Trophoblast cell (in vitro differentiated cells and primary cell): ENCODE data around the gene DDAH2.
A peak's percentile ranks its signal among the peaks of the same experiment; 100 is the strongest.

Experiments used
- DNase-seq, 2 donors: peaks; one replicate each; pipeline ENCODE4 v3.0.0-alpha.2; 2016
- H2AFZ ChIP-seq: 2 replicates; pipeline ENCODE4 v1.6.1; 2013; ENCODE audit warnings: low read length, moderate library complexity, mild to moderate bottlenecking; ENCODE audit not compliant: insufficient read depth, poor library complexity
- H2AK5ac ChIP-seq: 2 replicates; pipeline ENCODE4 v1.6.1; 2013; ENCODE audit warnings: mild to moderate bottlenecking, low read length
- H2BK120ac ChIP-seq: 2 replicates; pipeline ENCODE4 v1.6.1; 2013; ENCODE audit warnings: low read length, mild to moderate bottlenecking, moderate library complexity; ENCODE audit not compliant: insufficient read depth, poor library complexity
- H2BK12ac ChIP-seq: 2 replicates; pipeline ENCODE4 v1.6.1; 2013; ENCODE audit warnings: mild to moderate bottlenecking, low read length, moderate library complexity
- H2BK5ac ChIP-seq: 2 replicates; pipeline ENCODE4 v1.6.1; 2013; ENCODE audit warnings: low read length, low read depth, moderate library complexity, mild to moderate bottlenecking; ENCODE audit not compliant: poor library complexity
- H3K14ac ChIP-seq: 2 replicates; pipeline ENCODE4 v1.6.1; 2013; ENCODE audit warnings: mild to moderate bottlenecking, low read length
- H3K18ac ChIP-seq: 2 replicates; pipeline ENCODE4 v1.6.1; 2013; ENCODE audit warnings: mild to moderate bottlenecking, low read length
- H3K23ac ChIP-seq: 2 replicates; pipeline ENCODE4 v1.6.1; 2013; ENCODE audit warnings: low read length
- H3K27ac ChIP-seq: 2 replicates; pipeline ENCODE4 v1.5.1; 2013; ENCODE audit warnings: low read depth, mild to moderate bottlenecking, inconsistent platforms, low read length, moderate library complexity
- H3K27me3 ChIP-seq: 2 replicates; pipeline ENCODE4 v1.6.1; 2013; ENCODE audit warnings: inconsistent platforms, mild to moderate bottlenecking, low read length, moderate library complexity; ENCODE audit not compliant: insufficient read depth
- H3K36me3 ChIP-seq, 2 experiments: 1 replicate in 1 of 2; 2 replicates in 1 of 2; pipeline ENCODE4 v1.6.1; 2013; ENCODE audit warnings: low read length in 2 of 2, mild to moderate bottlenecking in 2 of 2, moderate library complexity in 1 of 2; ENCODE audit not compliant: insufficient read depth in 2 of 2, control insufficient read depth in 1 of 2
- H3K4ac ChIP-seq: 2 replicates; pipeline ENCODE4 v1.6.1; 2013; ENCODE audit warnings: low read depth, mild to moderate bottlenecking, low read length, moderate library complexity
- H3K4me1 ChIP-seq, 2 experiments: 1 replicate in 1 of 2; 2 replicates in 1 of 2; pipeline ENCODE4 v1.6.1; 2013; ENCODE audit warnings: low read length in 2 of 2, mild to moderate bottlenecking in 2 of 2, moderate library complexity in 1 of 2; ENCODE audit not compliant: insufficient read depth in 2 of 2, control insufficient read depth in 1 of 2
- H3K4me2 ChIP-seq: 2 replicates; pipeline ENCODE4 v1.6.1; 2013; ENCODE audit warnings: inconsistent platforms, mild to moderate bottlenecking, low read length, moderate library complexity
- H3K4me3 ChIP-seq: 2 replicates; pipeline ENCODE4 v1.5.1; 2013; ENCODE audit warnings: mild to moderate bottlenecking, low read depth, low read length, inconsistent platforms
- H3K79me1 ChIP-seq: one replicate; pipeline ENCODE4 v1.6.1; 2013; ENCODE audit warnings: low read length
- H3K79me2 ChIP-seq: 2 replicates; pipeline ENCODE4 v1.6.1; 2013; ENCODE audit warnings: low read length, mild to moderate bottlenecking; ENCODE audit not compliant: control insufficient read depth, insufficient read depth, poor library complexity
- H3K9ac ChIP-seq: 2 replicates; pipeline ENCODE4 v1.6.1; 2013; ENCODE audit warnings: mild to moderate bottlenecking, low read length
- H3K9me3 ChIP-seq: 2 replicates; pipeline ENCODE4 v1.6.1; 2013; ENCODE audit warnings: low read depth, mild to moderate bottlenecking, control low read depth, inconsistent platforms, low read length; ENCODE audit not compliant: insufficient read depth
- H4K12ac ChIP-seq: 2 replicates; pipeline ENCODE4 v1.6.1; 2013; ENCODE audit warnings: low read depth, mild to moderate bottlenecking, low read length, moderate library complexity
- H4K8ac ChIP-seq: 2 replicates; pipeline ENCODE4 v1.6.1; 2013; ENCODE audit warnings: low read depth, mild to moderate bottlenecking, low read length, moderate library complexity
- H4K91ac ChIP-seq: one replicate; pipeline ENCODE4 v1.6.1; 2013; ENCODE audit warnings: low read depth, mild to moderate bottlenecking, low read length, moderate library complexity
- WGBS: extraction: QIAGEN DNeasy Blood & Tissue Kit; methylation state at CpG from one replicate; pipeline ENCODE4 v1.1.7; 2013; ENCODE audit warnings: missing lambda C conversion rate; ENCODE audit not compliant: insufficient read length, insufficient coverage; ENCODE audit errors: extremely low coverage; 5-methylcytosine and 5-hydroxymethylcytosine counted together

Gene DDAH2

GRCh38 chr6:31707701-31708100 lies 21.4 kb downstream of the DDAH2 start:
- Histone ChIP-seq H3K4me2 (no peak overlapping the region), H3K9ac (no peak overlapping the region), H3K4ac (no peak overlapping the region), H4K8ac (no peak overlapping the region), H2BK5ac (no peak overlapping the region), H2AK5ac (no peak overlapping the region), H2AFZ (no peak overlapping the region), H3K18ac (no peak overlapping the region), H3K27ac (no peak overlapping the region), H3K23ac (no peak overlapping the region), H2BK12ac (no peak overlapping the region), H3K14ac (no peak overlapping the region), H3K79me1 (peaks cover 4% of the 10 kb centered on the region), H4K12ac (no peak overlapping the region), H3K36me3 (no peaks in the 10 kb centered on the region), H3K9me3 (peaks cover 2% of the 10 kb centered on the region), H3K79me2 (peaks cover 1% of the 10 kb centered on the region), H3K4me1 (no peaks in the 10 kb centered on the region), H3K4me3 (no peak overlapping the region), H4K91ac (no peak overlapping the region), H2BK120ac (no peak overlapping the region), H3K27me3 (no peaks in the 10 kb centered on the region)
- WGBS, result no CpG with 5 or more reads among the region's 10 CpGs
- no peak for DNase-seq

GRCh38 chr6:31706599-31706998 lies 22.5 kb downstream of the DDAH2 start, which contains the start of gene LY6G6F:
LY6G6F (plus strand) TSS chr6:31706866; CDS start chr6:31706907, 41 bp downstream.
- WGBS, result no CpG with 5 or more reads among the region's 3 CpGs

GRCh38 chr6:31705931-31706330 lies 23.2 kb downstream of the DDAH2 start:
- H3K9me3 ChIP-seq, result peaks cover 2% of the 10 kb centered on the region
- no peak overlapping the region for H4K91ac ChIP-seq
- no peak overlapping the region for H2AK5ac ChIP-seq
- no peak for DNase-seq
- H2AFZ ChIP-seq, result no peak overlapping the region
- no peak overlapping the region for H3K27ac ChIP-seq
- H3K23ac ChIP-seq, result no peak overlapping the region
- H3K79me1 ChIP-seq, result peaks cover 6% of the 10 kb centered on the region
- H3K4me1 ChIP-seq, result peaks cover 6 to 8% of the 10 kb centered on the region in 2 experiments
- WGBS, result no CpG with 5 or more reads among the region's 6 CpGs
- H3K9ac ChIP-seq, result no peak overlapping the region
- no peak overlapping the region for H3K4ac ChIP-seq
- H3K79me2 ChIP-seq, result peaks cover 6% of the 10 kb centered on the region
- no peak overlapping the region for H4K8ac ChIP-seq
- no peak overlapping the region for H4K12ac ChIP-seq
- H3K4me3 ChIP-seq, result no peak overlapping the region
- H2BK5ac ChIP-seq, result no peak overlapping the region
- no peak overlapping the region for H2BK120ac ChIP-seq
- H3K36me3 ChIP-seq, result peaks cover 1 to 2% of the 10 kb centered on the region in 2 experiments
- no peak overlapping the region for H3K4me2 ChIP-seq
- H3K14ac ChIP-seq, result no peak overlapping the region
- H3K27me3 ChIP-seq, result no peaks in the 10 kb centered on the region
- H2BK12ac ChIP-seq, result no peak overlapping the region
- no peak overlapping the region for H3K18ac ChIP-seq

More at GRCh38 chr6:31706599-31706998, 22.5 kb downstream of the DDAH2 start, which contains the start of gene LY6G6F:
- no peak within 1 kb of the TSS for H4K91ac ChIP-seq
- H2BK120ac ChIP-seq, result no peak within 1 kb of the TSS
- DNase-seq, result no peak
- H3K27ac ChIP-seq, result no peak within 1 kb of the TSS
- H2AFZ ChIP-seq, result no peak within 1 kb of the TSS
- no peaks in the 10 kb centered on the region for H3K36me3 ChIP-seq
- peaks cover 6% of the 10 kb centered on the region for H3K79me1 ChIP-seq
- H3K4me3 ChIP-seq, result no peak within 1 kb of the TSS
- no peak within 1 kb of the TSS for H3K18ac ChIP-seq
- H3K4ac ChIP-seq, result no peak within 1 kb of the TSS
- no peak within 1 kb of the TSS for H3K4me2 ChIP-seq
- H3K27me3 ChIP-seq, result no peaks in the 10 kb centered on the region
- peaks cover 5 to 7% of the 10 kb centered on the region in 2 experiments for H3K4me1 ChIP-seq
- no peak within 1 kb of the TSS for H3K23ac ChIP-seq
- no peak within 1 kb of the TSS for H2AK5ac ChIP-seq
- no peak within 1 kb of the TSS for H3K14ac ChIP-seq
- peaks cover 2% of the 10 kb centered on the region for H3K9me3 ChIP-seq
- H2BK5ac ChIP-seq, result no peak within 1 kb of the TSS
- H2BK12ac ChIP-seq, result no peak within 1 kb of the TSS
- H3K9ac ChIP-seq, result no peak within 1 kb of the TSS
- H4K8ac ChIP-seq, result no peak within 1 kb of the TSS
- H3K79me2 ChIP-seq, result peaks cover 6% of the 10 kb centered on the region
- H4K12ac ChIP-seq, result no peak within 1 kb of the TSS

- peak within 1 kb of the TSS; percentile 94 for H4K12ac ChIP-seq
- peak within 1 kb of the TSS; percentile 94 for H3K27ac ChIP-seq
- peaks cover 7 to 8% of the 10 kb centered on the region in 2 experiments for H3K4me1 ChIP-seq
- peak within 1 kb of the TSS; percentile 48 for H3K14ac ChIP-seq
- H3K18ac ChIP-seq, result peak within 1 kb of the TSS; percentile 60
- H3K36me3 ChIP-seq, result peaks cover 5 to 7% of the 10 kb centered on the region in 2 experiments
- peak within 1 kb of the TSS; percentile 60 for H2AFZ ChIP-seq
- peaks cover 2% of the 10 kb centered on the region for H3K9me3 ChIP-seq
- peak within 1 kb of the TSS; percentile 71 for H4K91ac ChIP-seq
- peak; percentile 99 to 100 for DNase-seq
- no peaks in the 10 kb centered on the region for H3K27me3 ChIP-seq
- H3K79me2 ChIP-seq, result peaks cover 6% of the 10 kb centered on the region
- H2AK5ac ChIP-seq, result no peak within 1 kb of the TSS
- H3K23ac ChIP-seq, result no peak within 1 kb of the TSS
- peak within 1 kb of the TSS; percentile 88 for H3K4me3 ChIP-seq
- H3K79me1 ChIP-seq, result peaks cover 6% of the 10 kb centered on the region
- H3K9ac ChIP-seq, result peak within 1 kb of the TSS; percentile 99
- no CpG with 5 or more reads among the region's 54 CpGs for WGBS
- H3K4ac ChIP-seq, result peak within 1 kb of the TSS; percentile 78
- H2BK5ac ChIP-seq, result peak within 1 kb of the TSS; percentile 38
- peak within 1 kb of the TSS; percentile 87 for H4K8ac ChIP-seq
- peak within 1 kb of the TSS; percentile 82 for H3K4me2 ChIP-seq
- H2BK120ac ChIP-seq, result peak within 1 kb of the TSS; percentile 29
- H2BK12ac ChIP-seq, result peak within 1 kb of the TSS; percentile 47
Measured at GRCh38 chr6:31702819-31703716, 26.0 kb downstream of the DDAH2 start, which contains the start of gene ABHD16A. ABHD16A (minus strand) TSS chr6:31703324; CDS start chr6:31703281, 43 bp downstream.
